GM10266 (cell line): Measurements from ENCODE around the gene OSBPL2.

Experiments
- DNase-seq: peaks from one replicate; pipeline ENCODE4 v3.0.0; 2012; ENCODE audit errors: extremely low spot score
- CTCF ChIP-seq: IDR thresholded peaks from 2 replicates; pipeline ENCODE4 v1.5.1; 2012; ENCODE audit warnings: mild to moderate bottlenecking, low read depth; ENCODE audit not compliant: control insufficient read depth, insufficient read depth; ENCODE audit errors: missing control alignments

The OSBPL2 gene

DNA sequence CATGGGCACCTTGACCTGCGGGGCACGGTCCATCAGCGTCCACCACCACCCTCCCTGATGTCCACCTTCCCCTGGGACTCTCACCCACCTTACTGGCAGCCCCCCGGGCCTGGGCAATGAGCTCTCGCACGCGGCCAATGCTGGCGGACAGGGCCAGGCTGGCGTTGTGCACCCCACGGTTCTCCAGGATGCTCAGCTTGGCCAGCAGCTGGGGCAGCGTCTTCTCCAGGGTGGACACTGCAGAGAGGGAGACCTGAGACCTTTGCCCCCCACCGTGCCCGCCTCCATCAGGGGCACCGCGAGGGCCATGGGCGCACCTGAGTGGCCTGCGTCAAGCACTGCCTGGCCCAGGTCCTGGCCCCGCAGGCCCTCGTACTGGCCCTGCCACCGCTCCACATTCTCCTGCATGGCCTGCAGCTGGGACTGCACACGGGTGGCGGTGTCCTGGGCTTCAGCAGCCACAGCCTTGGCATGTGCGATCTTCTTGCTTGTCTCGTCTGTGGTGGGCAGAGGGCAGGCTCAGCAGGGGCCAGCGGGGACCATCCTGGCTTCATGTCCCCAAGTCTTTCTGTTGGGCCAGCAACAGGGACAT lies 76.5 kb downstream of the OSBPL2 start:
- DNase-seq: no peak
- TF ChIP-seq CTCF: no peak

DNA sequence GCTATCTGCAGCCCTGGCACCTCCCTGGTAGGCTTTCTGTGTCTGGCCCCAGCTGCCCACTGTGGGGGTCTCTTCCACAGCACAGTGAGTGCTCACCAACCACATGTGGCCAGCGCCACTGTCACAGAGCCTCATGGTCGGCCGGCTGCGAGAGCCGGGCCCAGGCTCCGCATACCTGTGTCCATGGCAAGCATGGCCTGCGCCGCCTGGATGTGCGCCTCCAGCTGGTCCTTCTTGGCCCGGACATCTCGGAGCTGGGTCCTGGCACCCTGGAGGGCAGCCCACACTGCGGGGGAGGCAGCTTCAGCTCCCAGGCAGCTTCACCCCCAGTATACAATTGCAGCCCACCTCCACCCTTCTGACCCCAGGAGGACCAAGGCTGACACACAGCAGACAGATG lies 77.5 kb downstream of the OSBPL2 start:
- DNase-seq: no peak
- TF ChIP-seq CTCF: no peak

GRCh38 chr20:62316331-62317166 lies 78.2 kb downstream of the OSBPL2 start:
- no peak for DNase-seq
- TF ChIP-seq CTCF: no peak

- DNase-seq: no peak
- no peak for TF ChIP-seq CTCF
Measured at GRCh38 chr20:62317167-62317655, 78.9 kb downstream of the OSBPL2 start.

DNA sequence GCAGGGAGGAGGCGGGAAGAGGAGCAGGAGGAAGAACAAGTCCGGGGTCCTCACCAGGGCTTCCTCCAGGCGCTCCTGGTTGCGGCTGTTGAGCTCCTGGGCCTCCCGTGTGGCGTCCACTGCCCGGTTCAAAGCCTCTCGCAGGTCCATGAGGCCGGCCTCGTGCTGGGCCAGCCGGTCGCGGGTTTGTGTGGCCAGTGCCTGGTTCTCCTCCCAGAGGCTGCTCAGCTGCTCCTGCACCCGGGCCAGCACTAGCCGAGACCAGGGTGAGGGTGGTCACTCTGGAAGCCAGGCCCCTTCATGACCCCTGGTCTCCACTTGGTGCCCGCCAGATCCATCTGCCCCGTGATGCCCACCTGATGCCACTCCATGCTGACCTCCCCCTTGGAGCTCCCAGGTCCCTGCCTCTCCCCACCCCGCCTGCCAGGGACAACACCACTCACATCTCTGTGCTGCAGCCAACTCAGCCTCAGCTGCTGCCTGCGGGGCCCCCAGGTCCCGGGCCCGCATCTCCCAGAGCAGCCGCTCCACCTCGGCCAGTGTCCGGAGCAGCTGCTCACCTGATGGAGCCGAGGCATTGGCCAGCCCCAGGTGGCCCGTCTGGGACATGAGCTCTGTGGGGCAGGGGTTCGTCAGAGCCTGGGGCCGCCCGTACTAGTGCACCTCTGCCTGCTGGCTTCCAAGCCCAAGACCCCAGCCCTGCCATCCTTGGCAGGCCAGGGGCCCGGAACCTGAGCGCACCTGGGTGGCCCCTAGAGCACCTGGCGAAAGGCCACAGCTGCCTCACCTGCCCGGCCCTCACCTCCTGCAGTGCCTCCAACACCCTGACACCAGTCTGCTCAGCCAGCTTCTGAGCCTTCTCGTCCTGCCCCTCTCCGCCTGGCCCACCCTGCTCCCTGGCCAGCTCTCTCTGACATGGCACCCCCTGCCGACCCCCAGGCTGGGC lies 80.4 kb downstream of the OSBPL2 start:
- no peak for DNase-seq

GRCh38 chr20:62319346-62319909 lies 81.1 kb downstream of the OSBPL2 start:
- DNase-seq: no peak
- no peak for TF ChIP-seq CTCF

More for the DNA sequence above, 80.4 kb downstream of the OSBPL2 start:
- no peak for TF ChIP-seq CTCF
